ENCODE results near the gene SOX4. TPM values are rescaled to one million over a fixed set of nuclear protein-coding genes. Genes with fewer than 3 reads are reported as not detected.
"Not testable (repeated sequence)": the region's sequence is repeated elsewhere in the genome, so short reads cannot be mapped to it uniquely, and the experiment has no call there.

The SOX4 gene
- 21.4 TPM for total RNA-seq (2013)
- 10 to 100 TPM in 1 of 3 donors, 1 to 10 TPM in 2; 2.2 to 15.7 (median 2.5) TPM for polyA plus RNA-seq
- 14.8 and 26.3 TPM in 2 replicates for polyA minus RNA-seq
- 37.2 to 122 (median 59.4) reads per million in 11 experiments for total RNA-seq

DNA sequence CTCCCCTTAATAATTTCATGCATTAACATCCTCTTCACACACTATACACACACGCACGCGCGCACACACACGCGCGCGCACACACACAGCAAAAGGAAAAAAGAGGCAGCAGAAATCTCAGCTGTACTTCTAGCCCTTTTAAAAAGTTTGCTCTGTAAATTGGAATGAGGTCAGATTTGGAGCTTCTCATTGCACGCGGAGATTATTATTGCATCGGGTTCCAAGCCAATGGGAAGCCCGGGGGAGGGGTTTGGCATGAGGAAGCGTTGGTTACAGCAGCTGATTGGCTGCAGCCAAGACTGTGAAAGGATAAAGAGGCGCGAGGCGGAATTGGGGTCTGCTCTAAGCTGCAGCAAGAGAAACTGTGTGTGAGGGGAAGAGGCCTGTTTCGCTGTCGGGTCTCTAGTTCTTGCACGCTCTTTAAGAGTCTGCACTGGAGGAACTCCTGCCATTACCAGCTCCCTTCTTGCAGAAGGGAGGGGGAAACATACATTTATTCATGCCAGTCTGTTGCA, at the start of gene SOX4:
Gene SOX4, plus strand, starts transcription at position 340 of the 515 bp plus-strand sequence. CDS start 784 bp downstream, outside the sequence.
- Mint-ChIP-seq H3K4me3 (peak within 1 kb of the TSS in 1 of 2 donors; percentile 45), H3K9me3 (peaks cover 0 to 2% (median 0%) of the 10 kb centered on the region in 7 donors), H3K27ac (peak within 1 kb of the TSS in 6 of 7 donors; percentile 40 to 94 (median 91)), H3K36me3 (no peaks in the 10 kb centered on the region), H3K4me1 (peaks cover 12% of the 10 kb centered on the region), H3K27me3 (ENCODE audit: low read depth in 3 of 3) (peaks cover 0 to 4% (median 1%) of the 10 kb centered on the region in 3 donors)
- Histone ChIP-seq H2AFZ (ENCODE audit: insufficient read depth, low read depth, low read length, poor library complexity, severe bottlenecking) (peak within 1 kb of the TSS; percentile 91), H3K36me3 (replicated peaks in 1 of 2; ENCODE audit: control insufficient read depth in 1 of 2, insufficient read depth in 2 of 2, low read length in 2 of 2) (no peaks in the 10 kb centered on the region), H3K4me3 (replicated peaks in 1 of 3; ENCODE audit: low read depth in 2 of 3, low read length in 3 of 3) (peak within 1 kb of the TSS; percentile 82 to 94 (median 84)), H3K9ac (ENCODE audit: insufficient read depth, low read length, poor library complexity, severe bottlenecking) (peak within 1 kb of the TSS; percentile 75), H4K20me1 (ENCODE audit: insufficient read depth, low read length) (peaks cover 19% of the 10 kb centered on the region), H3K4me2 (replicated peaks; ENCODE audit: extremely low read depth, low read length, poor library complexity, severe bottlenecking) (peak within 1 kb of the TSS; percentile 97), H3K4me1 (ENCODE audit: control insufficient read depth in 1 of 2, insufficient read depth in 2 of 2, low read length in 2 of 2) (peaks cover 20 to 35% of the 10 kb centered on the region in 2 donors), H3K79me2 (ENCODE audit: insufficient read depth, low read length) (peaks cover 33% of the 10 kb centered on the region), H3K9me3 (replicated peaks in 1 of 2; ENCODE audit: control insufficient read depth in 1 of 2, insufficient read depth in 1 of 2, low read length in 2 of 2) (no peaks in the 10 kb centered on the region), H3K27me3 (ENCODE audit: control insufficient read depth in 2 of 2, insufficient read depth in 2 of 2, low read length in 2 of 2) (no peaks in the 10 kb centered on the region), H3K27ac (ENCODE audit: low read depth in 1 of 2, low read length in 2 of 2) (peak within 1 kb of the TSS; percentile 79 to 85)
- 3% methylated on average over 6 of the region's 19 CpGs for WGBS (ENCODE audit: insufficient coverage)
- TF ChIP-seq, protein P1, sequence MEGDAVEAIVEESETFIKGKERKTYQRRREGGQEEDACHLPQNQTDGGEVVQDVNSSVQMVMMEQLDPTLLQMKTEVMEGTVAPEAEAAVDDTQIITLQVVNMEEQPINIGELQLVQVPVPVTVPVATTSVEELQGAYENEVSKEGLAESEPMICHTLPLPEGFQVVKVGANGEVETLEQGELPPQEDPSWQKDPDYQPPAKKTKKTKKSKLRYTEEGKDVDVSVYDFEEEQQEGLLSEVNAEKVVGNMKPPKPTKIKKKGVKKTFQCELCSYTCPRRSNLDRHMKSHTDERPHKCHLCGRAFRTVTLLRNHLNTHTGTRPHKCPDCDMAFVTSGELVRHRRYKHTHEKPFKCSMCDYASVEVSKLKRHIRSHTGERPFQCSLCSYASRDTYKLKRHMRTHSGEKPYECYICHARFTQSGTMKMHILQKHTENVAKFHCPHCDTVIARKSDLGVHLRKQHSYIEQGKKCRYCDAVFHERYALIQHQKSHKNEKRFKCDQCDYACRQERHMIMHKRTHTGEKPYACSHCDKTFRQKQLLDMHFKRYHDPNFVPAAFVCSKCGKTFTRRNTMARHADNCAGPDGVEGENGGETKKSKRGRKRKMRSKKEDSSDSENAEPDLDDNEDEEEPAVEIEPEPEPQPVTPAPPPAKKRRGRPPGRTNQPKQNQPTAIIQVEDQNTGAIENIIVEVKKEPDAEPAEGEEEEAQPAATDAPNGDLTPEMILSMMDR (IDR thresholded peaks at IDR 0.05): no peak
- peak; percentile 83 to 92 (median 88) for DNase-seq
- intact Hi-C loops (cut with micrococcal nuclease): loop anchor here (5.0 to 10.0 kb wide), 4 partner anchors 261 to 1389 kb away; no protein-coding TSS in a partner anchor

DNA sequence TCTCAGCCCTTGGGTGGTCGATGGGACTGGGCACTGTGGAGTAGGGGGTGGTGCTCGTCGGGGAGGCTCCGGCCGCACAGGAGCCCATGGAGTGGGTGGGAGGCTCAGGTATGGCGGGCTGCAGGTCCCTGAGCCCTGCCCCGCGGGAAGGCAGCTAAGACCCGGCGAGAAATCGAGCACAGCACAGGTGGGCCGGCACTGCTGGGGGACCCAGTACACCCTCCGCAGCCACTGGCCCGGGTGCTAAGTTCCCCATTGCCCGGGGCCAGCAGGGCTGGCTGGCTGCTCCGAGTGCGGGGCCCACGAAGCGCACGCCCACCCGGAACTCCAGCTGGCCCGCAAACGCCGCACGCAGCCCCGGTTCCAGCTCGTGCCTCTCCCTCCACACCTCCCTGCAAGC, 41.3 kb upstream of the SOX4 start:
- H3K27ac ChIP-seq (ENCODE audit: low read depth in 1 of 2, low read length in 2 of 2); H3K4me3 ChIP-seq (replicated peaks in 1 of 3; ENCODE audit: low read depth in 2 of 3, low read length in 3 of 3); H3K36me3 ChIP-seq (replicated peaks in 1 of 2; ENCODE audit: control insufficient read depth in 1 of 2, insufficient read depth in 2 of 2, low read length in 2 of 2); H2AFZ ChIP-seq (ENCODE audit: insufficient read depth, low read depth, low read length, poor library complexity, severe bottlenecking); H3K4me3 Mint-ChIP-seq; H3K27ac Mint-ChIP-seq; intact Hi-C loops (cut with micrococcal nuclease); H3K4me1 Mint-ChIP-seq; H3K36me3 Mint-ChIP-seq; H3K9ac ChIP-seq (ENCODE audit: insufficient read depth, low read length, poor library complexity, severe bottlenecking); H3K4me2 ChIP-seq (replicated peaks; ENCODE audit: extremely low read depth, low read length, poor library complexity, severe bottlenecking); H4K20me1 ChIP-seq (ENCODE audit: insufficient read depth, low read length); H3K27me3 ChIP-seq (ENCODE audit: control insufficient read depth in 2 of 2, insufficient read depth in 2 of 2, low read length in 2 of 2); H3K27me3 Mint-ChIP-seq (ENCODE audit: low read depth in 3 of 3); DNase-seq; H3K79me2 ChIP-seq (ENCODE audit: insufficient read depth, low read length); H3K4me1 ChIP-seq (ENCODE audit: control insufficient read depth in 1 of 2, insufficient read depth in 2 of 2, low read length in 2 of 2): not testable (repeated sequence)
- peaks cover 11 to 38% (median 25%) of the 10 kb centered on the region in 7 donors for H3K9me3 Mint-ChIP-seq
- peaks cover 19 to 21% of the 10 kb centered on the region in 2 donors for H3K9me3 ChIP-seq (replicated peaks in 1 of 2; ENCODE audit: control insufficient read depth in 1 of 2, insufficient read depth in 1 of 2, low read length in 2 of 2)
- 100% methylated on average over 16 of the region's 27 CpGs for WGBS (ENCODE audit: insufficient coverage)
